Esophagus muscularis mucosa (tissue), 4 donors: Measurements from ENCODE around the gene HSPB6. TPM values are rescaled to one million over a fixed set of nuclear protein-coding genes. Genes with fewer than 3 reads are reported as not detected.
"Not testable (repeated sequence)": the region's sequence is repeated elsewhere in the genome, so short reads cannot be mapped to it uniquely, and the experiment has no call there.

Experiments
- DNase-seq: peaks from one replicate; pipeline ENCODE4 v3.0.0-alpha.2; 2017; ENCODE audit errors: extremely low spot score
- H3K27ac ChIP-seq, 4 donors: fragments of 200-600 bp; sonication (generic); replicated peaks in 1 of 4; 1 replicate in 3 of 4; 2 replicates in 1 of 4; pipeline ENCODE4 v1.5.1; 2016 to 2019; ENCODE audit warnings: mild to moderate bottlenecking in 1 of 4
- H3K27me3 ChIP-seq, 4 donors: fragments of 200-600 bp; sonication (generic); one replicate each; pipeline versions ENCODE4 v1.5.1 to v1.6.0; 2016 to 2019
- H3K36me3 ChIP-seq, 4 donors: fragments of 200-600 bp; sonication (generic); one replicate each; pipeline ENCODE4 v1.5.1; 2016 to 2019
- H3K4me1 ChIP-seq, 4 donors: fragments of 200-600 bp; sonication (generic); one replicate each; pipeline ENCODE4 v1.5.1; 2016 to 2019
- H3K4me3 ChIP-seq, 4 donors: fragments of 200-600 bp; sonication (generic); 1 replicate in 2 of 4; 2 replicates in 2 of 4; pipeline ENCODE4 v1.5.1; 2016 to 2019; ENCODE audit warnings: mild to moderate bottlenecking in 4 of 4, moderate library complexity in 1 of 4
- H3K9me3 ChIP-seq, 4 donors: fragments of 200-600 bp; sonication (generic); 1 replicate in 3 of 4; 2 replicates in 1 of 4; pipeline ENCODE4 v1.5.1; 2016 to 2019
- CTCF ChIP-seq, 3 experiments: fragments of 200-600 bp in 2 of 3; fragments of 450-650 bp in 1 of 3; sonication (generic) in 2 of 3; IDR thresholded peaks; one replicate each; pipeline ENCODE4 v1.5.1; 2017 to 2019; ENCODE audit warnings: antibody characterized with exemption in 3 of 3, mild to moderate bottlenecking in 2 of 3, moderate library complexity in 1 of 3
- EP300 ChIP-seq: sonication (generic); formaldehyde crosslinking; IDR thresholded peaks from one replicate; pipeline ENCODE4 v1.6.1; 2017; ENCODE audit warnings: antibody characterized with exemption
- POLR2A ChIP-seq: fragments of 450-650 bp; IDR thresholded peaks from one replicate; pipeline ENCODE4 v1.6.1; 2017; ENCODE audit warnings: antibody characterized with exemption, moderate library complexity, mild to moderate bottlenecking, low read depth
- POLR2AphosphoS5 ChIP-seq, 2 donors: sonication (generic); formaldehyde crosslinking; IDR thresholded peaks; one replicate each; pipeline ENCODE4 v1.6.1; 2017; ENCODE audit warnings: antibody characterized with exemption in 2 of 2
- WGBS: methylation state at CpG from one replicate; pipeline ENCODE4 v1.1.5; 2018; 5-methylcytosine and 5-hydroxymethylcytosine counted together
- intact Hi-C: fragments of 100-400 bp; cut with DNase I; formaldehyde crosslinking; loops from one replicate; pipeline ENCODE4 v1.15.1; 2023
- total RNA-seq, 4 donors: library from RNA; depleted of rRNA; stranded (reverse); fragments of >200 nt; gene quantifications; one replicate each; pipeline versions ENCODE4 v1.1.0 to v1.2.1, GENCODE V29; 2016

The HSPB6 gene
- total RNA-seq, 4 donors from 2014 or later = 64.4 to 146 (median 105) TPM

GRCh38 chr19:35724560-35724959 is 32.3 kb downstream of the HSPB6 start:
- H3K36me3 ChIP-seq = peaks cover 85 to 100% (median 99%) of the 10 kb centered on the region in 4 donors
- 90% methylated on average over 9 of the region's 12 CpGs for whole genome bisulfite sequencing

GRCh38 chr19:35724132-35724531 is 32.7 kb downstream of the HSPB6 start:
- H3K9me3 ChIP-seq, H3K27ac ChIP-seq, DNase-seq, H3K27me3 ChIP-seq, intact Hi-C loops, H3K4me3 ChIP-seq: not testable (repeated sequence)
- 91% methylated on average over 7 of the region's 7 CpGs for WGBS
- Histone ChIP-seq H3K4me1 (peaks cover 8 to 30% (median 17%) of the 10 kb centered on the region in 4 donors), H3K36me3 (peaks cover 80 to 97% (median 96%) of the 10 kb centered on the region in 4 donors)

More at GRCh38 chr19:35724560-35724959, 32.3 kb downstream of the HSPB6 start:
- H3K4me1 ChIP-seq = peaks cover 4 to 26% (median 13%) of the 10 kb centered on the region in 4 donors
- H3K4me3 ChIP-seq = no peak overlapping the region
- intact Hi-C loops = no loop called here
- TF ChIP-seq POLR2A = no peak
- no peak for TF ChIP-seq EP300
- TF ChIP-seq CTCF (IDR thresholded peaks at IDR 0.05) = no peak
- TF ChIP-seq POLR2AphosphoS5 (IDR thresholded peaks at IDR 0.05) = no peak
- no peaks in the 10 kb centered on the region for H3K27me3 ChIP-seq
- no peak overlapping the region for H3K27ac ChIP-seq
- no peak for DNase-seq
- H3K9me3 ChIP-seq = no peaks in the 10 kb centered on the region

- no peak overlapping the region for H3K4me3 ChIP-seq
- H3K4me1 ChIP-seq = peaks cover 13 to 35% (median 22%) of the 10 kb centered on the region in 4 donors
- TF ChIP-seq POLR2A = no peak
- no peak for TF ChIP-seq CTCF (IDR thresholded peaks at IDR 0.05)
- no peak for TF ChIP-seq EP300
- TF ChIP-seq POLR2AphosphoS5 (IDR thresholded peaks at IDR 0.05) = no peak
- intact Hi-C loops = no loop called here
- 95% methylated on average over 19 of the region's 24 CpGs for WGBS
- H3K9me3 ChIP-seq = no peaks in the 10 kb centered on the region
- no peaks in the 10 kb centered on the region for H3K27me3 ChIP-seq
- DNase-seq = no peak
- H3K27ac ChIP-seq = no peak overlapping the region
- H3K36me3 ChIP-seq = peaks cover 76 to 92% (median 91%) of the 10 kb centered on the region in 4 donors
Measured at GRCh38 chr19:35723671-35724070, 33.2 kb downstream of the HSPB6 start.

- no peaks in the 10 kb centered on the region for H3K9me3 ChIP-seq
- peaks cover 14 to 38% (median 25%) of the 10 kb centered on the region in 4 donors for H3K4me1 ChIP-seq
- no peak for DNase-seq
- H3K27ac ChIP-seq = no peak overlapping the region
- TF ChIP-seq POLR2A (no peak), POLR2AphosphoS5 (IDR thresholded peaks at IDR 0.05) (no peak), CTCF (IDR thresholded peaks at IDR 0.05) (no peak)
- 92% methylated on average over 16 of the region's 16 CpGs for WGBS
- H3K27me3 ChIP-seq = no peaks in the 10 kb centered on the region
- peaks cover 68 to 84% (median 84%) of the 10 kb centered on the region in 4 donors for H3K36me3 ChIP-seq
- intact Hi-C loops = no loop called here
- H3K4me3 ChIP-seq = no peak overlapping the region
Measured at GRCh38 chr19:35722897-35723296, 33.9 kb downstream of the HSPB6 start.

- 92% methylated on average over 14 of the region's 14 CpGs for WGBS
- Histone ChIP-seq H3K9me3 (no peaks in the 10 kb centered on the region), H3K36me3 (peaks cover 64 to 80% (median 79%) of the 10 kb centered on the region in 4 donors), H3K27me3 (no peaks in the 10 kb centered on the region), H3K4me3 (no peak overlapping the region), H3K4me1 (peaks cover 14 to 38% (median 25%) of the 10 kb centered on the region in 4 donors), H3K27ac (no peak overlapping the region)
- intact Hi-C loops = no loop called here
- DNase-seq = no peak
- TF ChIP-seq POLR2A (no peak), CTCF (IDR thresholded peaks at IDR 0.05) (no peak), POLR2AphosphoS5 (IDR thresholded peaks at IDR 0.05) (no peak), EP300 (no peak)
Measured at GRCh38 chr19:35722461-35722860, 34.4 kb downstream of the HSPB6 start.
